Central memory CD8-positive, alpha-beta T cell (primary cell): ENCODE data around the gene CTNNBL1.

Experiments used
- ATAC-seq: fragments of 150-1000 bp; cut with Tn5 transposase; replicated peaks from 2 replicates; pipeline ENCODE4 v1.10.0; 2022; ENCODE audit warnings: mild to moderate bottlenecking, moderate FRiP score, moderate number of reproducible peaks; ENCODE audit not compliant: poor library complexity, severe bottlenecking; ENCODE audit errors: extremely low read depth
- DNase-seq, 2 donors: peaks; one replicate each; pipeline ENCODE4 v3.0.0; 2021; ENCODE audit warnings: low spot score in 2 of 2
- H3K27ac Mint-ChIP-seq: one replicate; pipeline ENCODE4 v1.8.0; 2022; ENCODE audit warnings: low read depth, mild to moderate bottlenecking, moderate library complexity, mixed read lengths
- H3K27me3 Mint-ChIP-seq: one replicate; pipeline ENCODE4 v1.8.0; 2022; ENCODE audit warnings: mixed read lengths
- H3K36me3 Mint-ChIP-seq: one replicate; pipeline ENCODE4 v1.8.0; 2022; ENCODE audit warnings: mild to moderate bottlenecking, moderate library complexity, mixed read lengths; ENCODE audit not compliant: insufficient read depth
- H3K4me1 Mint-ChIP-seq: one replicate; pipeline ENCODE4 v1.8.0; 2022; ENCODE audit warnings: mixed read lengths
- H3K4me3 Mint-ChIP-seq: one replicate; pipeline ENCODE4 v1.8.0; 2022; ENCODE audit warnings: mild to moderate bottlenecking, moderate library complexity, mixed read lengths
- H3K9me3 Mint-ChIP-seq: one replicate; pipeline ENCODE4 v1.8.0; 2022; ENCODE audit warnings: mixed read lengths

CTNNBL1 gene

GRCh38 chr20:37760322-37760721 is 66.5 kb downstream of the CTNNBL1 start:
- DNase-seq = no peak

GRCh38 chr20:37762716-37763485 is 69.1 kb downstream of the CTNNBL1 start:
- Mint-ChIP-seq H3K27ac (no peak overlapping the region), H3K36me3 (peaks cover 18% of the 10 kb centered on the region), H3K9me3 (no peaks in the 10 kb centered on the region), H3K4me3 (no peak overlapping the region), H3K27me3 (no peaks in the 10 kb centered on the region), H3K4me1 (no peaks in the 10 kb centered on the region)
- ATAC-seq (no peak), DNase-seq (no peak)

More at GRCh38 chr20:37760322-37760721, 66.5 kb downstream of the CTNNBL1 start:
- peaks cover 15% of the 10 kb centered on the region for H3K36me3 Mint-ChIP-seq
- peaks cover 6% of the 10 kb centered on the region for H3K4me1 Mint-ChIP-seq
- H3K27me3 Mint-ChIP-seq = no peaks in the 10 kb centered on the region
- no peak overlapping the region for H3K4me3 Mint-ChIP-seq
- no peak overlapping the region for H3K27ac Mint-ChIP-seq
- no peaks in the 10 kb centered on the region for H3K9me3 Mint-ChIP-seq
- ATAC-seq = no peak

GRCh38 chr20:37764333-37764935 is 70.6 kb downstream of the CTNNBL1 start:
- no peak overlapping the region for H3K4me3 Mint-ChIP-seq
- ATAC-seq (no peak), DNase-seq (no peak)
- no peaks in the 10 kb centered on the region for H3K4me1 Mint-ChIP-seq
- H3K27ac Mint-ChIP-seq = no peak overlapping the region
- peaks cover 20% of the 10 kb centered on the region for H3K36me3 Mint-ChIP-seq
- no peaks in the 10 kb centered on the region for H3K27me3 Mint-ChIP-seq
- no peaks in the 10 kb centered on the region for H3K9me3 Mint-ChIP-seq

GRCh38 chr20:37770908-37771307 is 77.1 kb downstream of the CTNNBL1 start:
- no peaks in the 10 kb centered on the region for H3K27me3 Mint-ChIP-seq
- H3K36me3 Mint-ChIP-seq = peaks cover 16% of the 10 kb centered on the region
- no peak overlapping the region for H3K27ac Mint-ChIP-seq
- no peak for DNase-seq
- no peak for ATAC-seq
- H3K4me1 Mint-ChIP-seq = no peaks in the 10 kb centered on the region
- no peak overlapping the region for H3K4me3 Mint-ChIP-seq
- H3K9me3 Mint-ChIP-seq = no peaks in the 10 kb centered on the region

- Mint-ChIP-seq H3K27me3 (no peaks in the 10 kb centered on the region), H3K27ac (peak overlapping the region; percentile 80), H3K4me1 (no peaks in the 10 kb centered on the region), H3K9me3 (no peaks in the 10 kb centered on the region), H3K36me3 (peaks cover 16% of the 10 kb centered on the region), H3K4me3 (no peak overlapping the region)
- no peak for DNase-seq
- no peak for ATAC-seq
Measured at GRCh38 chr20:37773291-37773826, 79.5 kb downstream of the CTNNBL1 start.

- H3K36me3 Mint-ChIP-seq = peaks cover 13% of the 10 kb centered on the region
- DNase-seq (no peak), ATAC-seq (no peak)
- peak overlapping the region; percentile 80 for H3K27ac Mint-ChIP-seq
- no peaks in the 10 kb centered on the region for H3K9me3 Mint-ChIP-seq
- H3K27me3 Mint-ChIP-seq = no peaks in the 10 kb centered on the region
- no peaks in the 10 kb centered on the region for H3K4me1 Mint-ChIP-seq
- no peak overlapping the region for H3K4me3 Mint-ChIP-seq
Measured at GRCh38 chr20:37774156-37774555, 80.3 kb downstream of the CTNNBL1 start.

- no peak overlapping the region for H3K4me3 Mint-ChIP-seq
- peaks cover 9% of the 10 kb centered on the region for H3K36me3 Mint-ChIP-seq
- DNase-seq (no peak), ATAC-seq (no peak)
- no peak overlapping the region for H3K27ac Mint-ChIP-seq
- no peaks in the 10 kb centered on the region for H3K9me3 Mint-ChIP-seq
- no peaks in the 10 kb centered on the region for H3K4me1 Mint-ChIP-seq
- H3K27me3 Mint-ChIP-seq = no peaks in the 10 kb centered on the region
Measured at GRCh38 chr20:37775200-37775599, 81.4 kb downstream of the CTNNBL1 start.

GRCh38 chr20:37776049-37776448 is 82.2 kb downstream of the CTNNBL1 start:
- peaks cover 9% of the 10 kb centered on the region for H3K36me3 Mint-ChIP-seq

GRCh38 chr20:37776526-37776925 is 82.7 kb downstream of the CTNNBL1 start:
- Mint-ChIP-seq H3K9me3 (no peaks in the 10 kb centered on the region), H3K27me3 (no peaks in the 10 kb centered on the region), H3K36me3 (peaks cover 7% of the 10 kb centered on the region), H3K27ac (no peak overlapping the region), H3K4me1 (no peaks in the 10 kb centered on the region), H3K4me3 (no peak overlapping the region)
- ATAC-seq (no peak), DNase-seq (no peak)

More at GRCh38 chr20:37776049-37776448, 82.2 kb downstream of the CTNNBL1 start:
- Mint-ChIP-seq H3K4me1 (no peaks in the 10 kb centered on the region), H3K4me3 (no peak overlapping the region), H3K27ac (no peak overlapping the region), H3K9me3 (no peaks in the 10 kb centered on the region), H3K27me3 (no peaks in the 10 kb centered on the region)
- DNase-seq (no peak), ATAC-seq (no peak)

GRCh38 chr20:37777012-37777950 is 83.5 kb downstream of the CTNNBL1 start:
- H3K36me3 Mint-ChIP-seq = peaks cover 7% of the 10 kb centered on the region
- H3K27ac Mint-ChIP-seq = no peak overlapping the region
- H3K4me3 Mint-ChIP-seq = no peak overlapping the region
- DNase-seq (no peak), ATAC-seq (no peak)
- H3K27me3 Mint-ChIP-seq = no peaks in the 10 kb centered on the region
- H3K4me1 Mint-ChIP-seq = no peaks in the 10 kb centered on the region
- no peaks in the 10 kb centered on the region for H3K9me3 Mint-ChIP-seq

GRCh38 chr20:37777988-37778659 is 84.3 kb downstream of the CTNNBL1 start:
- H3K27me3 Mint-ChIP-seq = no peaks in the 10 kb centered on the region
- ATAC-seq = no peak

GRCh38 chr20:37781626-37782025 is 87.8 kb downstream of the CTNNBL1 start:
- Mint-ChIP-seq H3K27ac (no peak overlapping the region), H3K9me3 (no peaks in the 10 kb centered on the region), H3K4me1 (no peaks in the 10 kb centered on the region), H3K36me3 (peaks cover 13% of the 10 kb centered on the region), H3K27me3 (no peaks in the 10 kb centered on the region), H3K4me3 (no peak overlapping the region)
- no peak for DNase-seq
- ATAC-seq = no peak

More at GRCh38 chr20:37777988-37778659, 84.3 kb downstream of the CTNNBL1 start:
- Mint-ChIP-seq H3K36me3 (peaks cover 8% of the 10 kb centered on the region), H3K27ac (no peak overlapping the region), H3K9me3 (no peaks in the 10 kb centered on the region), H3K4me1 (no peaks in the 10 kb centered on the region), H3K4me3 (no peak overlapping the region)
- DNase-seq = no peak
